Activated CD8-positive, alpha-beta T cell treated with anti-CD3 and anti-CD28 coated beads for 36 hours (primary cell): ENCODE results near the gene NAALADL1. TPM values are rescaled to one million over a fixed set of nuclear protein-coding genes. Genes with fewer than 3 reads are reported as not detected.

Experiments
- ATAC-seq: fragments of 200-7000 bp; cut with Tn5 transposase; one replicate; pipeline ENCODE4 v1.10.0; 2021; ENCODE audit warnings: mild to moderate bottlenecking, moderate library complexity
- CTCF ChIA-PET: fragments of 350-600 bp; sonication (Branson Sonifier 250); formaldehyde crosslinking; loops from one replicate; lab custom pipeline; 2021; ENCODE audit warnings: antibody characterized with exemption; lab: Charles Lee
- POLR2A ChIA-PET: fragments of 350-600 bp; sonication (Branson Sonifier 250); formaldehyde crosslinking; loops from one replicate; lab custom pipeline; 2021; ENCODE audit warnings: antibody characterized with exemption; lab: Charles Lee
- DNase-seq: peaks from one replicate; pipeline ENCODE4 v3.0.0-alpha.2; 2020
- H3K27ac Mint-ChIP-seq: one replicate; pipeline ENCODE4 v1.8.0; 2021; ENCODE audit warnings: mild to moderate bottlenecking, mixed read lengths
- H3K27me3 Mint-ChIP-seq: one replicate; pipeline ENCODE4 v1.8.0; 2021; ENCODE audit warnings: mixed read lengths
- H3K36me3 Mint-ChIP-seq: one replicate; pipeline ENCODE4 v1.8.0; 2021; ENCODE audit warnings: low read depth, mixed read lengths
- H3K4me1 Mint-ChIP-seq: one replicate; pipeline ENCODE4 v1.8.0; 2021; ENCODE audit warnings: low read depth, mixed read lengths
- H3K4me3 Mint-ChIP-seq: one replicate; pipeline ENCODE4 v1.8.0; 2021; ENCODE audit warnings: mild to moderate bottlenecking, moderate library complexity, mixed read lengths
- H3K9me3 Mint-ChIP-seq: one replicate; pipeline ENCODE4 v1.8.0; 2021; ENCODE audit warnings: mixed read lengths
- CTCF ChIP-seq: fragments of 200-600 bp; IDR thresholded peaks from one replicate; pipeline ENCODE4 v1.8.0; 2022; ENCODE audit warnings: antibody characterized with exemption, mild to moderate bottlenecking
- intact Hi-C: fragments of 100-400 bp; cut with micrococcal nuclease; formaldehyde crosslinking; loops from one replicate; pipeline ENCODE4 v1.10.0; 2022
- total RNA-seq, 2 experiments: library from RNA; stranded (reverse); gene quantifications; one replicate each; pipeline ENCODE4 v1.2.3, GENCODE V29; 2021

Gene NAALADL1
- total RNA-seq, 2 experiments from 2014 or later: 6.6 to 7.6 TPM

- no peaks in the 10 kb centered on the region for H3K27me3 Mint-ChIP-seq
- peak; percentile 38 for DNase-seq
- CTCF ChIA-PET: interaction anchor here (1.3 to 2.0 kb wide), 2 partner anchors 7 to 65 kb away, joined by 4 to 7 read pairs; partner anchors contain the start of gene SAC3D1
- peak overlapping the region; percentile 73 for H3K4me3 Mint-ChIP-seq
- peak overlapping the region; percentile 76 for H3K27ac Mint-ChIP-seq
- no peak for TF ChIP-seq CTCF
- POLR2A ChIA-PET: interaction anchor here (0.8 to 2.1 kb wide), 2 partner anchors 21 to 69 kb away, joined by 3 to 5 read pairs; partner anchors contain the start of genes SNX15 and ZNHIT2
- H3K36me3 Mint-ChIP-seq: peaks cover 11% of the 10 kb centered on the region
- intact Hi-C loops: no loop called here
- peaks cover 20% of the 10 kb centered on the region for H3K4me1 Mint-ChIP-seq
- H3K9me3 Mint-ChIP-seq: no peaks in the 10 kb centered on the region
- ATAC-seq: peak; percentile 69
Observed at GRCh38 chr11:65047581-65048422, 10.6 kb downstream of the NAALADL1 start.

- H3K27me3 Mint-ChIP-seq: no peaks in the 10 kb centered on the region
- no peak for DNase-seq
Observed at GRCh38 chr11:65045728-65046127, 12.6 kb downstream of the NAALADL1 start.

GRCh38 chr11:65045061-65045460, 13.3 kb downstream of the NAALADL1 start:
- H3K9me3 Mint-ChIP-seq: no peaks in the 10 kb centered on the region
- no peak overlapping the region for H3K4me3 Mint-ChIP-seq
- no peak for ATAC-seq
- no peak overlapping the region for H3K27ac Mint-ChIP-seq
- no peak for DNase-seq
- peaks cover 26% of the 10 kb centered on the region for H3K4me1 Mint-ChIP-seq
- H3K36me3 Mint-ChIP-seq: peaks cover 14% of the 10 kb centered on the region
- intact Hi-C loops: no loop called here
- TF ChIP-seq CTCF: no peak
- POLR2A ChIA-PET: interaction anchor here (0.7 to 0.9 kb wide), 2 partner anchors 18 to 32 kb away, joined by 3 read pairs; no protein-coding TSS in a partner anchor
- CTCF ChIA-PET: interaction anchor here (1.1 kb wide), 1 partner anchor 16 kb away, joined by 3 read pairs; no protein-coding TSS in a partner anchor
- no peaks in the 10 kb centered on the region for H3K27me3 Mint-ChIP-seq

More at GRCh38 chr11:65045728-65046127, 12.6 kb downstream of the NAALADL1 start:
- H3K27ac Mint-ChIP-seq: no peak overlapping the region
- ChIA-PET POLR2A (interaction anchor here (0.7 to 0.9 kb wide), 3 partner anchors 17 to 32 kb away, joined by 3 read pairs; no protein-coding TSS in a partner anchor), CTCF (interaction anchor here (1.1 kb wide), 1 partner anchor 16 kb away, joined by 3 read pairs; no protein-coding TSS in a partner anchor)
- H3K36me3 Mint-ChIP-seq: peaks cover 14% of the 10 kb centered on the region
- H3K9me3 Mint-ChIP-seq: no peaks in the 10 kb centered on the region
- H3K4me3 Mint-ChIP-seq: no peak overlapping the region
- no peak for TF ChIP-seq CTCF
- H3K4me1 Mint-ChIP-seq: peaks cover 25% of the 10 kb centered on the region
- no peak for ATAC-seq
- intact Hi-C loops: no loop called here

GRCh38 chr11:65043881-65044501, 14.4 kb downstream of the NAALADL1 start:
- H3K9me3 Mint-ChIP-seq: no peaks in the 10 kb centered on the region
- DNase-seq: no peak
- TF ChIP-seq CTCF: no peak
- no peak overlapping the region for H3K4me3 Mint-ChIP-seq
- no peak overlapping the region for H3K27ac Mint-ChIP-seq
- intact Hi-C loops: no loop called here
- H3K36me3 Mint-ChIP-seq: peaks cover 14% of the 10 kb centered on the region
- peaks cover 26% of the 10 kb centered on the region for H3K4me1 Mint-ChIP-seq
- ChIA-PET CTCF (no interaction called here), POLR2A (interaction anchor here (0.7 to 3.3 kb wide), 2 partner anchors 10 to 986 kb away, joined by 3 to 9 read pairs; no protein-coding TSS in a partner anchor)
- ATAC-seq: no peak
- H3K27me3 Mint-ChIP-seq: no peaks in the 10 kb centered on the region
